Gastrocnemius medialis (tissue), 4 donors: Measurements from ENCODE around the gene MSH3.

Experiments
- POLR2A ChIP-seq, 2 donors: fragments of 450-650 bp; IDR thresholded peaks; one replicate each; pipeline ENCODE4 v1.6.1; 2017; ENCODE audit warnings: antibody characterized with exemption in 2 of 2, mild to moderate bottlenecking in 2 of 2, moderate library complexity in 2 of 2
- TF ChIP-seq, protein P1 (sequence below), 5 experiments: fragments of 450-650 bp in 3 of 5; fragments of 200-600 bp in 2 of 5; sonication (generic) in 2 of 5; IDR thresholded peaks in 4 of 5; conservative IDR thresholded peaks in 1 of 5; 1 replicate in 4 of 5; 2 replicates in 1 of 5; pipeline ENCODE4 v1.5.1; 2016 to 2019; ENCODE audit warnings: antibody characterized with exemption in 5 of 5, mild to moderate bottlenecking in 3 of 5, moderate library complexity in 3 of 5

GRCh38 chr5:80780024-80780423 is 125.6 kb downstream of the MSH3 start:
- TF ChIP-seq, protein P1, sequence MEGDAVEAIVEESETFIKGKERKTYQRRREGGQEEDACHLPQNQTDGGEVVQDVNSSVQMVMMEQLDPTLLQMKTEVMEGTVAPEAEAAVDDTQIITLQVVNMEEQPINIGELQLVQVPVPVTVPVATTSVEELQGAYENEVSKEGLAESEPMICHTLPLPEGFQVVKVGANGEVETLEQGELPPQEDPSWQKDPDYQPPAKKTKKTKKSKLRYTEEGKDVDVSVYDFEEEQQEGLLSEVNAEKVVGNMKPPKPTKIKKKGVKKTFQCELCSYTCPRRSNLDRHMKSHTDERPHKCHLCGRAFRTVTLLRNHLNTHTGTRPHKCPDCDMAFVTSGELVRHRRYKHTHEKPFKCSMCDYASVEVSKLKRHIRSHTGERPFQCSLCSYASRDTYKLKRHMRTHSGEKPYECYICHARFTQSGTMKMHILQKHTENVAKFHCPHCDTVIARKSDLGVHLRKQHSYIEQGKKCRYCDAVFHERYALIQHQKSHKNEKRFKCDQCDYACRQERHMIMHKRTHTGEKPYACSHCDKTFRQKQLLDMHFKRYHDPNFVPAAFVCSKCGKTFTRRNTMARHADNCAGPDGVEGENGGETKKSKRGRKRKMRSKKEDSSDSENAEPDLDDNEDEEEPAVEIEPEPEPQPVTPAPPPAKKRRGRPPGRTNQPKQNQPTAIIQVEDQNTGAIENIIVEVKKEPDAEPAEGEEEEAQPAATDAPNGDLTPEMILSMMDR (IDR thresholded peaks at IDR 0.05 in 4 of 5, conservative IDR thresholded peaks at IDR 0.05 in 1 of 5), result no peak
- no peak for TF ChIP-seq POLR2A (IDR thresholded peaks at IDR 0.05)
